Stimulated activated CD4-positive, alpha-beta T cell treated with anti-CD3 and anti-CD28 coated beads, Interleukin-2, amount 100 ng/mL, for 24 hours (primary cell): Measurements from ENCODE around the gene SCN4A.
"Not testable (repeated sequence)": the region's sequence is repeated elsewhere in the genome, so short reads cannot be mapped to it uniquely, and the experiment has no call there.

ENCODE experiments used
- DNase-seq, 2 donors: peaks; one replicate each; pipeline ENCODE4 v3.0.0-alpha.2; 2020

Gene SCN4A

DNA sequence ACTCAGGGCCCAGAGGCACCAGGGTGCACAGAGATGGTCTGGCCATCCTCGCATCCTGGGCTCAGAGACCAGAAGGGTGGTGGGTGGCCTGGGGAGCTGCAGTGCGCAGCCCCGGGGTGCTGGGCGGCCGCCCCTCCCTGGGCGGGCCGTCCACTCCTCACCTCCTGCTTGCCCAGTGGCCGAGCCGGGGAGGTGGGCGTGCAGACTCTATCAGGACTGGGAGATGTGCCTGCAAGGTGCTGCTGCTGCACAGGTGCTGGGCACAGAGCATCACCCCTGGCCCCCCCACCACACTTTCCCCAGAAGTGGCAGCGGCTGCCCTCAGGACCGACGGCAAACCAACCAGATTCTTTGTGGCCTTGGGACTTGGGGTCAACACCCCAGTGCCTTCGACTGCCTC is at the start of gene SCN4A:
Gene SCN4A, minus strand, starts transcription at position 123 of the 400 bp plus-strand sequence. Its CDS starts 77 bp downstream, at position 46.
- no peak for DNase-seq

DNA sequence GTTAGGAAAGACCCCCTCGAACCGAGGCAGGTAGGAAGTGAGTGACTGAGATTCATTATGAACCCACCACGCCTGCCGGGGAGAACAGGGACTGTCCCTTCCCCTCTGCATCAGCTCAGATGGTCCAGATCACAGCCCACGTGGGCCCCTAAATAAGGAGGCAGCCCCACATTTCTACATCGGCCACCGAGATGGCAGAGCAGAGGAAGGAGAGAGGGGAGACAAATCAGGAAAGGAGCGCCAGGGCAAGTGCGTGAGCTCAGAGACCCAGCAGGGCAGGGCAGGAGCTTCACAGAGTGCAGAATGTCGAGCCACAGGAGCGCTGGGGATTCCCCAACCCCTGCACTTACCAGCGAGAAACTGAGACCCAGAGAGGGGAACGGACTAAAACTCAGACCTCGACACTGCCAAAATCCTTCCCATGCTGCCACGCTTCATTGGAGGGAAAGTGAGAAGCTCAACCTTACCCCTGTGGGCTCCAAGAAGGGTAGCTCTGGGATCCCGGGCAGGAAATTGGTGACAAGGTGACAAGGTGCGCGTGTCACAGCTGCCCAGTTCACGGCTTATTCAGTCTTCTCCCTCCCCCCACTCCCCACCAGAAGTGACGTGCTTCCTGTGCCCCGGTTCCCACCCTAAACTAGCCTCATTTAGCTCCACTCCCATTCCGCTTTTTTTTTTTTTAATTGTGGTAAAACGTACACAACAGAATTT is 47.5 kb upstream of the SCN4A start, which contains the start of gene ICAM2:
Gene ICAM2, minus strand, starts transcription at position 578 of the 711 bp plus-strand sequence. CDS start 13,942 bp downstream, outside the sequence.
- peak; percentile 80 to 85 for DNase-seq

GRCh38 chr17:64019551-64019961 is 46.8 kb upstream of the SCN4A start:
- not testable (repeated sequence) for DNase-seq

GRCh38 chr17:64017381-64017980 is 44.8 kb upstream of the SCN4A start:
- DNase-seq, result no peak

DNA sequence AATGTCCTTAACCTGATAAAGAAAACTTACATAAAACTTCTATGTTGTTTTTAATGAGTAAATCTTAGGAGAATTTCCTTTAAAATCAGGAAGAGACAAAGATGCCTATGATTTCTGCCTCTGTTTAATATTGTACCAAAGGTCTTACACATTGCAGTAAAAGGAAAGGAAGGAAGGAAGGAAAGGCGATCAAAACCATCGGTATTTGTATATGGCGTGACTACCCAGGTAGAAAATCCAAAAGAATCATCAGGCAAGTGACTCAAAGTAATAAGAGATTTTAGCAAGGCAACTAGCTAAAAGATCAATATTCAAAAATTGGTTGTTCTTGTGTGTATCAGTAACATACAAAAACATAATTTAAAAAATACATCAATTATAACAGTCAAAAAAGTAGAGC is 44.3 kb upstream of the SCN4A start:
- no peak for DNase-seq

- no peak for DNase-seq
Measured at GRCh38 chr17:64016231-64016784, 43.6 kb upstream of the SCN4A start.

GRCh38 chr17:64015447-64015846 is 42.7 kb upstream of the SCN4A start:
- no peak for DNase-seq

DNA sequence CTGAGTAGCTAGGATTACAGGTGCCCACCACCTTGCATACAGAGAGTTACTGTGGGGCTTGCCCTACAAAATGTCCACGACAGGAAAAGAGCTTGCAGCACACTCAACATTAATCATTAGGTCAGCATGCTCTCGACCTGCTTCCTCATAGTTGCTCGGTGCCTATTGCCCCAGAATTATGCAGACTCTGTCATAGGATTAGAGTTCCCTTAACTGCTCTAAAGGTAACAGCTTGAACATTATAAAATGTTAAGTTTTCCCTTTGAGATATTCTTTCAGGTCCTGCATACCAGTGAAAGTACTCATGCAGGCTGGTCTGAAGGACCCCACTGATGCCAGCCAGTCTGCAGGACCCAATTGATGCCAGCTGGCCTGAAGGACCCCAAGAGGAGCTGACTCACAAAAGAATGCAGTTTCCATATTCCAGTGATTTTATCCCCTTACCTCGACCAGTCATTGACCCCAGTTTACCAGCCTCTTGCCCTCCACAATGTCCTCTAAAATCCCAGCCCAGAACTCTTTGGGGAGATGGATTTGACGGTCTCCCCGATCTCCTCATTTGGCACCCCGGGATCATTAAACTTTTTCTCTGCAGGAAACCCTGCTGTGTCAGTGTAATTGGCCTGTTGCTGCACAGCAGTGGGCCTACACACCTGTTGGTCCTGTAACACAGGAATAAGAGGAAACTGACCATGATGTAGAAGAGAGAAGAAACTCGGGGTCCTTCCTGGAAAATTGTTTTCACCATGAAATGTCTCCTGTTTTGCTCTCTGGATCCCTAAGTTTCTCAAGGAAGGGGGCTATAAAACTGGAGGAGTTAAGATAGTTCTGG is 37.1 kb upstream of the SCN4A start:
- peak in 1 of 2 donors; percentile 13 for DNase-seq

GRCh38 chr17:64008830-64009229 is 36.1 kb upstream of the SCN4A start:
- DNase-seq, result peak in 1 of 2 donors; percentile 15

- no peak for DNase-seq
Measured at GRCh38 chr17:64008346-64008745, 35.6 kb upstream of the SCN4A start.

DNA sequence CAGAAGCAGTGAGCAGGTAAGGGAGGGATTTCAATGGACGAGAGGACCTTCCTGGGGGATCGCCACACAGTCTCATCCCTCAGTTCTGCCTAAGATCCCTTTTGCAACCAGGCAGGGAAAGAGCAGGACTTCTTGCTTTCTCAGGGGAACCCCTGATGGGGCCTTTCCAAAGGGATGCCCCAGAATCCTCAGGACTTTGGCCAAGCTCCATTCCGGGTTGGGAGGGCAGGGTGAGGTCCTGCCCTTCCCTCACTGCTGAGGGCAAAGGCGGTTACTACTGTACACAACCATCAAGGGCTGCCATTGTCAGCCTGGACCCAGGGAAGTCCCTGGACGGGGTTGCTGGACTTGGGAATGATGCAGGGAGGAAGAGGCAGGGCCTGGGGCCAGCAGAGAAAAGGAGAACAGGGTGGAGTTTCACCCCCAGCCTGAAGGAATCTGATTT is 35.1 kb upstream of the SCN4A start:
- no peak for DNase-seq

DNA sequence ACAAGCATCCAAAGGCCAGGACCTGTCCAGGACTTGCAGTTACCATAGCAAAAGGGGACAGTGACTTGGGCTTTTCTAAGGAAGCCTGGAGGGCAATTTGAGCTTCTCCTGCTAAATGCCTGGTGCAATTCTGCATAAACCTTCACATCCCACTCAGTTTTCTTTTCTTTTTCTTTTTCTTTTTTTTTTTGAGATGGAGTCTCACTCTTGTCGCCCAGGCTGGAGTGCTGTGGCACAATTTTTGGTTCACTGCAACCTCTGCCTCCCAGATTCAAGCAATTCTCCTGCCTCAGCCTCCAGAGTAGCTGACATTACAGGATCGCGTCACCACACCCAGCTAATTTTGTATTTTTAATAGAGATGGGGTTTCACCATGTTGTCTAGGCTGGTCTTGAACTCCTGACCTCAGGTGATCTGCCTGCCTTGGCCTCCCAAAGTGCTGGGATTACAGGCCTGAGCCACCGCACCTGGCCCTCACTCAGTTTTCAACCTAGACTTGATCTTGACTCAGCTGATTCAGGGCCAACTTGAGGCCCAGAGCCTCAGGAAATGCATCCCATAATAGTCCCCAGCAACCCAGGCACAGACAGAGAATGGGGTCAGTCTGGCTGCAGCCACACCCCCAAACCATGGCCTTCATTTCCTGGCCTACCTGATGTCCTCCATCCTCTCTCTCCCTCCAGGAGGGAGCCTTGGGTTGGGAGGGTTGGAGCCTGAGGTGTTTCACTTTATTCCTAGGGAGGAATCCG is 34.5 kb upstream of the SCN4A start:
- not testable (repeated sequence) for DNase-seq

DNA sequence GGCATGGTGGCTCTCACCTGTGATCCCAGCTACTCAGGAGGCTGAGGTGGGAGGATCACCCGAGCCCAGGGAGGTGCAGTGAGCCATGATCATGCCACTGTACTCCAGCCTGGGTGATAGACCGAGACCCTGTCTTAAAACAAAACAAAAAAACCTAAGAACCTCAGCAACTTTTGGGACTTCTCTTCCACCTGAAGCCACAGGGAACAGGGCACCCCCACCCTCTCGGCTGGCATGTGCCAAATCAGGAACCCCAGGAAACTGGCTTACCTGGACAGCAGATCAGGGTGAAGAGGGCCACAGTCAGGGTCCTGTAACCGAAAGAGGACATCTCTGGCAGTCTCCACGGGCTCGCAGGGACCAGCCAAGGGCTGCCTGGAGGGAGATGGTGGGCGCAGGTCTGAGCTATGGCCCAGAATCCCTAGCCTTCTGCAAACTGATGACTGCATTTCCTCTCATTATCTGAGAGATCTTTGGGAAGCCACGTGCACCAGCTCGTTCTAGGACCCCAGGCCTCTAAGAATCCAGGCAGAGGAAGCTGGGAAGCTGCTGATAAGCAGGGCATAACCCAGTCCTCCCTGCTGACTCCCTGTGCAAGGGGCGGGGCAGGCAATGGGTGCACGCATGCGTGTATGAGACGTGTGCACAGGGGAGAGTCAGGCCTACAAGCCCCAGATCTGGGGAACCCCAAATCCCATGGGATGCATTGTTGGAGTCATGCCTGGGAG is 33.8 kb upstream of the SCN4A start:
- no peak for DNase-seq

GRCh38 chr17:64005734-64006167 is 33.0 kb upstream of the SCN4A start:
- DNase-seq, result no peak

DNA sequence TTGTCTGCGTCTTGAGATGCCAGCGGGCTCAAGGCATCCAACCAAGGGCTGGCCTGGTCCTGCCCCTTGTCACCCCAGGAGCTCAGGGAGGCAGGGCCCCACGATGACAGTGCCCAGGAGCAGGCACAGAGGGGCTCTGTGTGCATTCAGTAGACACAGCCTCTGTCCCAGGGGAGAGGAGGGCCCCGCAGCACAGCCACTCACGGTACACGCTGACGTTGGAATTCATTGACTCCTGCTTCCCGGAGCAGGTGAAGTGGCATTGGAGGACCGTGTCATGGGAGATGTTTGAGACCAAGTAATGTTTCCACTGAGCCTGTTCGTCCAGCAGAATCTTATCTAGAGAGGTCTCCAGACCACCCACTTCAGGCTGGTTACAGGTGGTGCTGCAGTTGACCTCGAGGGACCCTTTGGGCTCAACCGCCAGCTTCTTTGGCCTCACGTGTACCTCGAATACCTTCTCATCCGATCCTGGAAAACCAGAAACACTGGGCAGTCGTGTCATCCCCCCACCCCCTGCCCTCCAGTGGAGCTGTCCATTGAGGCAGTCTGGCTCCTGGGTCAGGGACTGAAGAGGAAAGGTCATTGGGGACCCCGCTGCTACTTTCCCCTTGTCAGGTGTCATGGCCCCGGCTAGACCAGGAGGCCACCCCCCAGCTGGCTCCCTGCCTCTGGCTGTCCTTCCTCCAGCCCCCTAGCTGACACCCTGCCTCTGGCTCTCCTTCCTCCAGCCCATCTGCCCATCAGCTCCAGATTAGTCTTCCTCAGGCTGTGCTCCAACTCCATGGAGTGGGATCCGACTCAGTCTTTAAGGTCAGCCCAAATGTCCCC is 32.4 kb upstream of the SCN4A start:
- no peak for DNase-seq

DNA sequence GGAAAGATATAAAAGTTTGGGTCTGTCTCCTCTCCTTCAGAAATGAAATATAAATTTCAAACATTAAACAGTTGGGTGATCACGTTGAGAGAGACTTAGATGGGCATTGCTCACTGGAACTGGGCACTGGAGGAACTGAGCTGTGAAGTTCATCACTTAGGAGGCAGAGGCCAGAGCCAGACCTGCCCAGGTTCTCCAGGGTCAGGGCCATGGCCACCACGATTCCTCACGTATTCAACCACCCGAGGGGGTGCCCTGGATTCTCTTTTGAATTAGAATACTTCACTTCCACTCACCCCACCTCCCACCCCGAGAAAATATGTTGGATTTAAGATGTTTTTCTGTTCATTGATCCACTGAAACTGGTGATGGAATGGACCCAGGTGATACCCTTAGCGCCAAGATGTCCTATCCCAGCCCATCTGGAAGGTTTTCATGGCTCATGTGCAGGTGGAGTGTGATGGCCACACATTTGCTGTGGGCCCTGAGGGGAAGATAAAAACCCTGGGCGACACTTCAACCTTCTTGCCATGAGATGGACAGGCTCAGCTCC is 31.6 kb upstream of the SCN4A start:
- no peak for DNase-seq

GRCh38 chr17:64003526-64004121 is 30.9 kb upstream of the SCN4A start:
- DNase-seq, result no peak

DNA sequence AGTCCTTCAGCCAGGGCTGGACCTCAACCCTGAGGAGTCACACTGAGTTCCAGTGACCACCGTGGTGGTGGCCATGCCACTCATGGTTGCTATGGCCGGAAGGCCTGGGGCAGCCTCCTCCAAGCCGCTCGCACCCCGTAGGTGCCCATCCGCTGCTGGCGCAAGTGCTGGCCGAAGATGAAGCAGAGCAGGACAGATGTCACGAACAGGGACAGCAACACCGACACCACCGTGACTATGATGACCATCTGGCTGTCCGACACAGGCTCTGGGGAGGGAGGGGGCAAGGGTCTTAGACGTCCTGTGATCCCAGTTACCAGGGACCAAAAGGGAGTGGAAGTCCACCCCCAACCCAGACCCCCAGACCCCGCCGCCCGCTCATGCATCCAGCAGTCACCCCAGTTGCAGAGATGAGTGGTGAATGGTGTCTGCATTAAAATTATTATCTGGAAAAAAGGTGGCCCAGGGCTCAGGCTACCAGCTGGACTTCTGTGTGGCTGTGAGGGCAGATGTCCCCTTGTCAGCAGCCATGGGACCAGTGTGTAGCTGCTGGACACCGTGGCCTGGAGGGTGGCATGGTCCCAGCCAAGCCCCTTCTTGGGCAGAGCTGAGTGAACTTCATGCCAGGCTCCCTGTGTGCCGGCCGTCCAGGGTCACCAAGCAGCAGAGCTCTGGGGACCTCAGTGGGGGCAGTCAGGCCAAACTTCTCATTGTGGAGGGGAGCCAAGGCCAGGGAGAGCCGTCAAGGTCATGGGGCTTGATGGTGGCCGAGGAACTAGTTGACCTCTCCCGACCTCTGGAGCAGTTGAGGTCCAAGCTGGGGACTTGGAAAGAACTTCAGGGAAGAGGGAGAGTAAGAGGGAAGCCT is 30.2 kb upstream of the SCN4A start:
- DNase-seq, result no peak
